ENCODE measurements around the gene RAD9A.
A peak's percentile ranks its signal among the peaks of the same experiment; 100 is the strongest.

Gene RAD9A

DNA sequence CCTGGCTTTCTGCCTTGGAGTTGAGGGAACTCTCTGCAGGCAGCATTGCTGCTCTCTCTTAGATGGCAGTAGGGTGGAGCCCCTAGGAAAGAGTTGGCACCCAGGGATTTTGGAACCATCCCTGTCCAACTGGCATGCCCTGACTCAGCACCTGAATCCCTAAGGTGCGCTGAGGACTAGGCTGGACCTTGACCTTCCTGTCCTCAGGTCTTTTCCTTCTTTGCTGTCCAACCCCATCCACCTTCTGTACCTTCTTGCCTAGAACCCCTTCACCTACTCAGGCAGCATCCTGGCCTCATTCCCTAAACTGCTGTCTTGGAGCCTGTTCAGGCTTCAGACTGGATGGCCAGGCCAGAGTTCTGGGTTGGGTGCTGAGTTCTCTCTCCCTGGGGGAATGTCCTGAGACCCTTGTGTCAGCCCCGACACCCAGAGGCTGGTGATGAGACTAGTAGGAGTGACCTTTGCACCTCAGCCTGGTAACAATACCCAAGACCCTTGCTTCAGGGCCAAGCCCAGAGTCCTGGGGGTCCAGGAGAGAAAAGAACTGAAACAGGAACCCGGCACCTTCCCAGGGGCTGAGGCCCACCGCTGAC, 35.9 kb upstream of the RAD9A start (continued):
- TF ChIP-seq, protein P1, sequence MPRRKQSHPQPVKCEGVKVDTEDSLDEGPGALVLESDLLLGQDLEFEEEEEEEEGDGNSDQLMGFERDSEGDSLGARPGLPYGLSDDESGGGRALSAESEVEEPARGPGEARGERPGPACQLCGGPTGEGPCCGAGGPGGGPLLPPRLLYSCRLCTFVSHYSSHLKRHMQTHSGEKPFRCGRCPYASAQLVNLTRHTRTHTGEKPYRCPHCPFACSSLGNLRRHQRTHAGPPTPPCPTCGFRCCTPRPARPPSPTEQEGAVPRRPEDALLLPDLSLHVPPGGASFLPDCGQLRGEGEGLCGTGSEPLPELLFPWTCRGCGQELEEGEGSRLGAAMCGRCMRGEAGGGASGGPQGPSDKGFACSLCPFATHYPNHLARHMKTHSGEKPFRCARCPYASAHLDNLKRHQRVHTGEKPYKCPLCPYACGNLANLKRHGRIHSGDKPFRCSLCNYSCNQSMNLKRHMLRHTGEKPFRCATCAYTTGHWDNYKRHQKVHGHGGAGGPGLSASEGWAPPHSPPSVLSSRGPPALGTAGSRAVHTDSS (tag by site-specific recombination; IDR thresholded peaks at IDR 0.05): no peak
- TF ChIP-seq REPIN1 (tag by site-specific recombination; IDR thresholded peaks at IDR 0.05; ENCODE audit: low read depth) (no peak), ZNF138 (tag by site-specific recombination; IDR thresholded peaks at IDR 0.05; ENCODE audit: borderline replicate concordance) (no peak), ZNF404 (tag by site-specific recombination; IDR thresholded peaks at IDR 0.05) (no peak), ZNF664 (tag by site-specific recombination; IDR thresholded peaks at IDR 0.05) (no peak), ZNF248 (tag by site-specific recombination; IDR thresholded peaks at IDR 0.05) (no peak), ZNF169 (tag by site-specific recombination; IDR thresholded peaks at IDR 0.05) (no peak)
- TF ChIP-seq, protein P2, sequence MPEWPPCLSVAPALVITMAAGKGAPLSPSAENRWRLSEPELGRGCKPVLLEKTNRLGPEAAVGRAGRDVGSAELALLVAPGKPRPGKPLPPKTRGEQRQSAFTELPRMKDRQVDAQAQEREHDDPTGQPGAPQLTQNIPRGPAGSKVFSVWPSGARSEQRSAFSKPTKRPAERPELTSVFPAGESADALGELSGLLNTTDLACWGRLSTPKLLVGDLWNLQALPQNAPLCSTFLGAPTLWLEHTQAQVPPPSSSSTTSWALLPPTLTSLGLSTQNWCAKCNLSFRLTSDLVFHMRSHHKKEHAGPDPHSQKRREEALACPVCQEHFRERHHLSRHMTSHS (tag by site-specific recombination; IDR thresholded peaks at IDR 0.05): no peak

DNA sequence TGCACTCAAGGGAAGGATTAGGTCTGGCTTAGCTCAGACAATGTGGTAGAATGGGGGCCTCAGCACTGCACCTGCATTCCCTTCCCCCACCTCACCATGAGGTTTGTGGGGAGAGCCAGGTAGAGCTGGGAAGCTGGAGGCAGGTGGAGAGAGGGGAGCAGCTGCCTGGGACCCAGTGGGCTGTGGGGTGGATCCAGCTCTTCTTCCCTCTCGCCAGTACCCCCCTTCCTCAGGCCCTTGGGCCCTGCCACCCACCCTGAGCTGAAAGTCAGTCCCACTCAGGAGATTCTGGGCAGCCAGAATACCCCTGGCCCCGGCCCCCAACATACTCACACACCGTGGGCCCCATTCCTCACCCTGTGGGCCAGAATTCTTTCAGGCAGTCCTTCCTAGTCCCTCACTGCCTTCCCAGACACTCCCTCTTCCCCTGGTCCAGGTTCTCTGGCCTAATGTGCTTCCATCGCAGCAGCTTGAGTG, 35.4 kb upstream of the RAD9A start:
- ChIA-PET POLR2A (interaction anchor here (1.3 to 2.3 kb wide), 3 partner anchors 18 to 35 kb away, joined by 4 to 8 read pairs (median 7); partner anchors contain the start of gene RAD9A), CTCF (interaction anchor here (0.5 to 30.4 kb wide), 14 partner anchors 10 to 303 kb away, joined by 3 to 898 read pairs (median 4); partner anchors contain the start of genes CLCF1, RAD9A and RPS6KB2)
- H3K9me3 ChIP-seq (ENCODE audit: control insufficient read depth, insufficient read depth, low read depth, low read length): no peaks in the 10 kb centered on the region
- H3K4me1 ChIP-seq (ENCODE audit: control insufficient read depth, insufficient read depth, low read length): no peaks in the 10 kb centered on the region
- no peaks in the 10 kb centered on the region for H3K36me3 ChIP-seq (ENCODE audit: control insufficient read depth in 2 of 2, insufficient read depth in 1 of 2, low read length in 2 of 2)
- no peak overlapping the region for H3K4me3 ChIP-seq (ENCODE audit: low read depth, low read length)
- H3K27ac ChIP-seq (ENCODE audit: extremely low read depth, low read depth, low read length): no peak overlapping the region
- no peak for TF ChIP-seq ZNF423 (tag by site-specific recombination; IDR thresholded peaks at IDR 0.05)
- TF ChIP-seq ZBTB8A (tag by site-specific recombination; IDR thresholded peaks at IDR 0.05): no peak
- TF ChIP-seq ZNF341 (tag by site-specific recombination; IDR thresholded peaks at IDR 0.05; ENCODE audit: low read depth): peak; percentile 77
- no peak for TF ChIP-seq ZNF548 (tag by site-specific recombination; IDR thresholded peaks at IDR 0.05)
- TF ChIP-seq, protein P3, sequence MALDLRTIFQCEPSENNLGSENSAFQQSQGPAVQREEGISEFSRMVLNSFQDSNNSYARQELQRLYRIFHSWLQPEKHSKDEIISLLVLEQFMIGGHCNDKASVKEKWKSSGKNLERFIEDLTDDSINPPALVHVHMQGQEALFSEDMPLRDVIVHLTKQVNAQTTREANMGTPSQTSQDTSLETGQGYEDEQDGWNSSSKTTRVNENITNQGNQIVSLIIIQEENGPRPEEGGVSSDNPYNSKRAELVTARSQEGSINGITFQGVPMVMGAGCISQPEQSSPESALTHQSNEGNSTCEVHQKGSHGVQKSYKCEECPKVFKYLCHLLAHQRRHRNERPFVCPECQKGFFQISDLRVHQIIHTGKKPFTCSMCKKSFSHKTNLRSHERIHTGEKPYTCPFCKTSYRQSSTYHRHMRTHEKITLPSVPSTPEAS (tag by site-specific recombination; IDR thresholded peaks at IDR 0.05): no peak
- TF ChIP-seq ZNF701 (tag by site-specific recombination; IDR thresholded peaks at IDR 0.05): no peak
- no peak for TF ChIP-seq GLIS1 (tag by site-specific recombination; IDR thresholded peaks at IDR 0.05)
- no peak for TF ChIP-seq ZNF202 (tag by site-specific recombination; IDR thresholded peaks at IDR 0.05; ENCODE audit: borderline replicate concordance)
- TF ChIP-seq, protein P4, sequence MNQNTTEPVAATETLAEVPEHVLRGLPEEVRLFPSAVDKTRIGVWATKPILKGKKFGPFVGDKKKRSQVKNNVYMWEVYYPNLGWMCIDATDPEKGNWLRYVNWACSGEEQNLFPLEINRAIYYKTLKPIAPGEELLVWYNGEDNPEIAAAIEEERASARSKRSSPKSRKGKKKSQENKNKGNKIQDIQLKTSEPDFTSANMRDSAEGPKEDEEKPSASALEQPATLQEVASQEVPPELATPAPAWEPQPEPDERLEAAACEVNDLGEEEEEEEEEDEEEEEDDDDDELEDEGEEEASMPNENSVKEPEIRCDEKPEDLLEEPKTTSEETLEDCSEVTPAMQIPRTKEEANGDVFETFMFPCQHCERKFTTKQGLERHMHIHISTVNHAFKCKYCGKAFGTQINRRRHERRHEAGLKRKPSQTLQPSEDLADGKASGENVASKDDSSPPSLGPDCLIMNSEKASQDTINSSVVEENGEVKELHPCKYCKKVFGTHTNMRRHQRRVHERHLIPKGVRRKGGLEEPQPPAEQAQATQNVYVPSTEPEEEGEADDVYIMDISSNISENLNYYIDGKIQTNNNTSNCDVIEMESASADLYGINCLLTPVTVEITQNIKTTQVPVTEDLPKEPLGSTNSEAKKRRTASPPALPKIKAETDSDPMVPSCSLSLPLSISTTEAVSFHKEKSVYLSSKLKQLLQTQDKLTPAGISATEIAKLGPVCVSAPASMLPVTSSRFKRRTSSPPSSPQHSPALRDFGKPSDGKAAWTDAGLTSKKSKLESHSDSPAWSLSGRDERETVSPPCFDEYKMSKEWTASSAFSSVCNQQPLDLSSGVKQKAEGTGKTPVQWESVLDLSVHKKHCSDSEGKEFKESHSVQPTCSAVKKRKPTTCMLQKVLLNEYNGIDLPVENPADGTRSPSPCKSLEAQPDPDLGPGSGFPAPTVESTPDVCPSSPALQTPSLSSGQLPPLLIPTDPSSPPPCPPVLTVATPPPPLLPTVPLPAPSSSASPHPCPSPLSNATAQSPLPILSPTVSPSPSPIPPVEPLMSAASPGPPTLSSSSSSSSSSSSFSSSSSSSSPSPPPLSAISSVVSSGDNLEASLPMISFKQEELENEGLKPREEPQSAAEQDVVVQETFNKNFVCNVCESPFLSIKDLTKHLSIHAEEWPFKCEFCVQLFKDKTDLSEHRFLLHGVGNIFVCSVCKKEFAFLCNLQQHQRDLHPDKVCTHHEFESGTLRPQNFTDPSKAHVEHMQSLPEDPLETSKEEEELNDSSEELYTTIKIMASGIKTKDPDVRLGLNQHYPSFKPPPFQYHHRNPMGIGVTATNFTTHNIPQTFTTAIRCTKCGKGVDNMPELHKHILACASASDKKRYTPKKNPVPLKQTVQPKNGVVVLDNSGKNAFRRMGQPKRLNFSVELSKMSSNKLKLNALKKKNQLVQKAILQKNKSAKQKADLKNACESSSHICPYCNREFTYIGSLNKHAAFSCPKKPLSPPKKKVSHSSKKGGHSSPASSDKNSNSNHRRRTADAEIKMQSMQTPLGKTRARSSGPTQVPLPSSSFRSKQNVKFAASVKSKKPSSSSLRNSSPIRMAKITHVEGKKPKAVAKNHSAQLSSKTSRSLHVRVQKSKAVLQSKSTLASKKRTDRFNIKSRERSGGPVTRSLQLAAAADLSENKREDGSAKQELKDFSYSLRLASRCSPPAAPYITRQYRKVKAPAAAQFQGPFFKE (tag by site-specific recombination; IDR thresholded peaks at IDR 0.05; ENCODE audit: borderline replicate concordance): no peak

Measured in HEK293 (cell line).